Measurements from ENCODE around the gene RAB4A. TPM values are rescaled to one million over a fixed set of nuclear protein-coding genes. Genes with fewer than 3 reads are reported as not detected.

The RAB4A gene
- total RNA-seq, 1 donor from 2014 or later = 51.5 TPM

DNA sequence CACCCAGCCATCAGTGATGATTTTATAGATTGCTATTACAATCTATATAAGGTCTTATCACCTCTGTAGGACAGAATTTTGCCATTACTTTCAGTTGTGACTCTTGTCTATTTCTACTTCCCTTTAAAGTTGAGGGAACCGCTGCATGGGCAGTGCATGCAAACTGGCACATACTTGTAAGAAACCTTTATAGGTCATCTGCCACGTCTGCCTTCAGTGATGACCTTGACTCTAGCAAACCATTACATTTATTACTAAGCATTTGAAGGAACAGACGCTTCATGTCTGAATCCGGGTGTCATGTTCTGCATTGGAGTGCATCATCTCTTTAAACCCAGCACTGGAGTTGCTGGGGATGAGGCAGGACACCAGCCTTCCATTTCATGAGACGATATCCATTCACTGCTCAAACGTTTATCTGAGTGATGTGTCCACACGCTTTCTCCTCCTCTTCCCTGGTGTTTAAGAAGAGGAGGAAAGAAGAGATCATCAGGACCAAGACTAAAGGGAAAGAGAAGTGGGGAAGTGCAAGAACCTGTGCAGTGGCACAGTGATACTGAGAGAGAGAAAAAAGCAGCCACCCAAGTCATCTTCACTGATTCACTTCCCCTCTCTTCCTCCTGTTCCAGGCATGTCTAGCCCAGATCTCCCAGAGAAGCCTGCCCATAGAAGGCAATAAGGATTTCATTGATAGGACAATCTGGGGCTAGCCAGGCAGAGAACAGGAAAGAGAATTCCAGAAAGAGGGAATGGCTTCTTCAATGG, 57.9 kb downstream of the RAB4A start:
- H3K9me3 ChIP-seq = no peaks in the 10 kb centered on the region
- TF ChIP-seq, protein P1, sequence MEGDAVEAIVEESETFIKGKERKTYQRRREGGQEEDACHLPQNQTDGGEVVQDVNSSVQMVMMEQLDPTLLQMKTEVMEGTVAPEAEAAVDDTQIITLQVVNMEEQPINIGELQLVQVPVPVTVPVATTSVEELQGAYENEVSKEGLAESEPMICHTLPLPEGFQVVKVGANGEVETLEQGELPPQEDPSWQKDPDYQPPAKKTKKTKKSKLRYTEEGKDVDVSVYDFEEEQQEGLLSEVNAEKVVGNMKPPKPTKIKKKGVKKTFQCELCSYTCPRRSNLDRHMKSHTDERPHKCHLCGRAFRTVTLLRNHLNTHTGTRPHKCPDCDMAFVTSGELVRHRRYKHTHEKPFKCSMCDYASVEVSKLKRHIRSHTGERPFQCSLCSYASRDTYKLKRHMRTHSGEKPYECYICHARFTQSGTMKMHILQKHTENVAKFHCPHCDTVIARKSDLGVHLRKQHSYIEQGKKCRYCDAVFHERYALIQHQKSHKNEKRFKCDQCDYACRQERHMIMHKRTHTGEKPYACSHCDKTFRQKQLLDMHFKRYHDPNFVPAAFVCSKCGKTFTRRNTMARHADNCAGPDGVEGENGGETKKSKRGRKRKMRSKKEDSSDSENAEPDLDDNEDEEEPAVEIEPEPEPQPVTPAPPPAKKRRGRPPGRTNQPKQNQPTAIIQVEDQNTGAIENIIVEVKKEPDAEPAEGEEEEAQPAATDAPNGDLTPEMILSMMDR (IDR thresholded peaks at IDR 0.05) = no peak
- intact Hi-C loops (cut with DNase I) = no loop called here
- DNase-seq = no peak
- no peaks in the 10 kb centered on the region for H3K4me1 ChIP-seq
- no peak for ATAC-seq
- no peaks in the 10 kb centered on the region for H3K27me3 ChIP-seq (ENCODE audit: low read depth)
- H3K27ac ChIP-seq = no peak overlapping the region
- H3K36me3 ChIP-seq = peaks cover 11% of the 10 kb centered on the region
- no peak overlapping the region for H3K4me3 ChIP-seq

DNA sequence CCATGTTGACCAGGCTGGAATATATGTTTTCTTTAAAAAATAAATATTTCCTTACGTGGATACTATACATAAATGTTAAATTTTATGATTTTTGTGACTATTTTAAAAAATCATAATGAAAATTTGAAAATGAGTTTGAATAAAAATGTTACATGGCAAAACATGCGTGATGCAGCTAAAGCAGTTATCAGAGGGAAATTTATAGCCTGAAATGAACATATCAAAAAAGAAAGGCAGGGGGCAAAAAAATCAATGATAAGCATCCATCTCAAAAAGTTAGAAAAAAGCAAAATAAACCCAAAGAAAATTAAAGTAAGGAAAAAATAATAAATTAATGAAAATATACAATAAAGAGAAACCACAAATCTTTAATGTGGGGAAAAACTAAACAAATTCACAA, 63.4 kb downstream of the RAB4A start:
- Histone ChIP-seq H3K36me3 (no peaks in the 10 kb centered on the region), H3K4me1 (peaks cover under 1% of the 10 kb centered on the region), H3K9me3 (no peaks in the 10 kb centered on the region), H3K4me3 (no peak overlapping the region), H3K27me3 (ENCODE audit: low read depth) (no peaks in the 10 kb centered on the region), H3K27ac (no peak overlapping the region)
- intact Hi-C loops (cut with DNase I) = no loop called here
- no peak for DNase-seq
- TF ChIP-seq, protein P1 (IDR thresholded peaks at IDR 0.05) = no peak
- ATAC-seq = no peak

DNA sequence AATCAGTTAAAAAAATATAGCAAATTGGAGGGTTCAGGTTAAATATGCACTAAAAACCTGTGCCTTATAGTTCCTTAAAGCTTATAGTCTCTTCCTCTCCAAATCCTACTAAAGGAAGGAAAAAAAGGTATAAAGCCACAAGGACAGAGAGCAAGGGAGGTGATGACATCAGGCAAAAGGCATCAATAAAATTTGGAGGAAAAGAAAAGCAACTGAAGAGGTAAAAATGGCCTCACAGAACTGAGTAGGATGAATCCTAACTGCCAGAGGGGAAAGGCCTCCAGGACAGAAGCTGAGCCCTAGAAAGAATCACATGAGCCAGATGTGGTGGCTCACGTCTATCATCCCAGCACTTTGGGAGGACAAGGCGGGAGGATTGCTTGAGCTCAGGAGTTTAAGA, 63.8 kb downstream of the RAB4A start:
- no peaks in the 10 kb centered on the region for H3K9me3 ChIP-seq
- TF ChIP-seq, protein P1 (IDR thresholded peaks at IDR 0.05) = no peak
- no peak overlapping the region for H3K4me3 ChIP-seq
- H3K27me3 ChIP-seq (ENCODE audit: low read depth) = no peaks in the 10 kb centered on the region
- intact Hi-C loops (cut with DNase I) = no loop called here
- H3K36me3 ChIP-seq = no peaks in the 10 kb centered on the region
- peaks cover 5% of the 10 kb centered on the region for H3K4me1 ChIP-seq
- ATAC-seq (no peak), DNase-seq (no peak)
- no peak overlapping the region for H3K27ac ChIP-seq

DNA sequence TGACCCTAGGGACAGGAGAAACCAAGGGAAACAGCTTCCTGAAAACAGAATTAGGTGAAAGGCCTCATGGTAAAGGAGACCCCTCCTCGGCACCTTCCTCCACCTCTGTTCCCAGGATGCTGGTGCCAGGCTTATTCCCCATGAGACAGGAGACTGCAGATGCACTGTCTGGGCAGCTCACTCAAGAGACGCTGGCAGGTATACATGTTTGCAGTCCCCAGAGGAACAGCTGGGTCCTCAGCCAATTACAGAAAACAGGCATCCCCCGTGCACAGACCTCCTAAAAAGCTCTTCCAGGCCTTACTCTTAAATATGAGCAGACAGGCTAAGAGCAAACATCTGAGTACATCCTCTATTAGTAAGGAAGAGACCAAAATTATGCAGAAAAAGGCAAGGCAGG, 65.4 kb downstream of the RAB4A start:
- Histone ChIP-seq H3K4me1 (peaks cover 21% of the 10 kb centered on the region), H3K27ac (no peak overlapping the region), H3K4me3 (no peak overlapping the region), H3K27me3 (ENCODE audit: low read depth) (no peaks in the 10 kb centered on the region), H3K9me3 (no peaks in the 10 kb centered on the region), H3K36me3 (no peaks in the 10 kb centered on the region)
- TF ChIP-seq, protein P1 (IDR thresholded peaks at IDR 0.05) = no peak
- intact Hi-C loops (cut with DNase I) = no loop called here
- DNase-seq (no peak), ATAC-seq (no peak)

DNA sequence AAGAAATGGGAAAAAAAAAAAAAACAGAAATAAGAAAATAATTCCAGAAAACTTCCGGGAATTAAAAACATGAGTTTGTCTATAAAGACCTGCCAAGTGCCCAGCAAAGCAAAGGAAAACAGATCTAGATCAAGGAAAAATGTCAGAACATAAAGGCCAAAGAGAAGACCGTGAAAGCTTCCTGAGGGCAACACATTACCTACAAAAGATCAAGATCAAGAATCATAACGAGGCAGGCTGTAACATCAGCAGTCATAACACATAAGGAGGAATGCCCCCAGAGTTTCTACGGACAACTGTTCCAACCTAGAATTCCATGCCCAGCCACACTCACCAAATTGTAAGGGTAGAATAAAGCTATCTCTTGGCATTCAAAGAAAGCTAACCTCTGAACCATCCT, 68.2 kb downstream of the RAB4A start:
- no peak overlapping the region for H3K4me3 ChIP-seq
- intact Hi-C loops (cut with DNase I) = no loop called here
- ATAC-seq (no peak), DNase-seq (no peak)
- TF ChIP-seq, protein P1 (IDR thresholded peaks at IDR 0.05) = no peak
- no peaks in the 10 kb centered on the region for H3K9me3 ChIP-seq
- H3K27ac ChIP-seq = no peak overlapping the region
- no peaks in the 10 kb centered on the region for H3K27me3 ChIP-seq (ENCODE audit: low read depth)
- H3K4me1 ChIP-seq = peaks cover 25% of the 10 kb centered on the region
- H3K36me3 ChIP-seq = no peaks in the 10 kb centered on the region
